GM12878 (cell line): Measurements from ENCODE around the gene DOCK2. TPM values are rescaled to one million over a fixed set of nuclear protein-coding genes. Genes with fewer than 3 reads are reported as not detected.
"Not testable (repeated sequence)": the region's sequence is repeated elsewhere in the genome, so short reads cannot be mapped to it uniquely, and the experiment has no call there.

ENCODE experiments used
- ATAC-seq: fragments of 200-7000 bp; cut with Tn5 transposase; 3 replicates; pipeline ENCODE4 v1.9.1; 2020; ENCODE audit warnings: mild to moderate bottlenecking, moderate library complexity
- BruUV-seq: library from RNA; stranded (reverse); fragments of 400-500 nt; replicated peaks from 2 replicates; lab custom pipeline; 2021; lab: Mats Ljungman, UMichigan
- CTCF ChIA-PET: fragments of 300-600 bp; sonication (Branson Sonifier 250); formaldehyde crosslinking; extraction: SDS; loops from one replicate; lab custom pipeline; 2021; ENCODE audit warnings: inconsistent platforms; lab: Yijun Ruan, JAX
- POLR2A ChIA-PET: fragments of 350-600 bp; formaldehyde crosslinking; extraction: SDS; loops from one replicate; lab custom pipeline; 2021; ENCODE audit warnings: inconsistent platforms; lab: Charles Lee
- RAD21 ChIA-PET: fragments of 300-600 bp; sonication (Branson Sonifier 250); formaldehyde crosslinking; loops from one replicate; lab custom pipeline; 2023; ENCODE audit warnings: antibody characterized with exemption; ENCODE audit not compliant: unreplicated experiment; lab: Charles Lee
- SMC1A ChIA-PET: fragments of 300-600 bp; sonication (Branson Sonifier 250); formaldehyde crosslinking; loops from one replicate; lab custom pipeline; 2023; ENCODE audit not compliant: unreplicated experiment, uncharacterized antibody; lab: Charles Lee
- DNase-seq: peaks from one replicate; pipeline ENCODE4 v3.0.0-alpha.2; 2011; ENCODE audit warnings: low read depth, low spot score
- FAIRE-seq: peaks from 3 replicates; lab custom pipeline; 2011; peaks lifted over from hg19 to GRCh38; lab: Jason Lieb, UNC
- H2AFZ ChIP-seq: 2 replicates; pipeline ENCODE4 v1.6.0; 2011; ENCODE audit warnings: low read depth, low read length, control low read depth; ENCODE audit not compliant: control insufficient read depth
- H3K27ac ChIP-seq: 2 replicates; pipeline ENCODE4 v1.5.1; 2011; ENCODE audit warnings: control low read depth; ENCODE audit not compliant: control insufficient read depth, insufficient read depth
- H3K27me3 ChIP-seq, 2 experiments: replicated peaks in 1 of 2; 2 replicates each; pipeline versions ENCODE4 v1.6.0 to v1.6.1; 2011; ENCODE audit warnings: low read length in 1 of 2; ENCODE audit not compliant: control insufficient read depth in 2 of 2, insufficient read depth in 2 of 2
- H3K36me3 ChIP-seq, 2 experiments: 2 replicates each; pipeline ENCODE4 v1.5.1; 2011; ENCODE audit warnings: low read length in 1 of 2; ENCODE audit not compliant: control insufficient read depth in 2 of 2, insufficient read depth in 2 of 2
- H3K4me1 ChIP-seq: 2 replicates; pipeline ENCODE4 v1.6.1; 2011; ENCODE audit warnings: mild to moderate bottlenecking, low read length, moderate library complexity, mixed read lengths; ENCODE audit not compliant: control insufficient read depth, insufficient read depth
- H3K4me2 ChIP-seq: 2 replicates; pipeline ENCODE4 v1.6.0; 2011; ENCODE audit warnings: control low read depth; ENCODE audit not compliant: control insufficient read depth, insufficient read depth
- H3K4me3 ChIP-seq: fragments of 200-600 bp; sonication (generic); 2 replicates; pipeline ENCODE4 v1.5.1; 2016
- H3K79me2 ChIP-seq: 2 replicates; pipeline ENCODE4 v1.6.0; 2011; ENCODE audit warnings: low read length; ENCODE audit not compliant: control insufficient read depth, insufficient read depth
- H3K9ac ChIP-seq: 2 replicates; pipeline ENCODE4 v1.8.0; 2011; ENCODE audit warnings: low read length, control low read depth, mixed read lengths; ENCODE audit not compliant: control insufficient read depth, insufficient read depth
- H3K9me3 ChIP-seq: replicated peaks from 3 replicates; pipeline ENCODE4 v1.5.1; 2011; ENCODE audit warnings: mild to moderate bottlenecking, low read length; ENCODE audit not compliant: control insufficient read depth, insufficient read depth
- H4K20me1 ChIP-seq: 2 replicates; pipeline ENCODE4 v1.6.0; 2011; ENCODE audit not compliant: control insufficient read depth, insufficient read depth
- BHLHE40 ChIP-seq, 2 experiments: fragments of 450-650 bp in 1 of 2; IDR thresholded peaks; 2 replicates each; pipeline ENCODE4 v1.6.1; 2011 to 2017; ENCODE audit warnings: low read depth in 2 of 2, borderline replicate concordance in 1 of 2, improper control_type of control experiment in 1 of 2, low read length in 1 of 2, mild to moderate bottlenecking in 1 of 2
- FOXM1 ChIP-seq: IDR thresholded peaks from 2 replicates; pipeline ENCODE4 v1.6.1; 2012; ENCODE audit warnings: low read depth, mild to moderate bottlenecking, inconsistent platforms, low read length, moderate library complexity
- HCFC1 ChIP-seq: fragments of 150-350 bp; IDR thresholded peaks from 2 replicates; pipeline ENCODE4 v1.6.1; 2014; ENCODE audit warnings: low read length
- KLF5 ChIP-seq: fragments of 450-650 bp; IDR thresholded peaks from 2 replicates; pipeline ENCODE4 v1.6.1; 2014; ENCODE audit warnings: mild to moderate bottlenecking; ENCODE audit not compliant: partially characterized antibody
- MTA2 ChIP-seq: fragments of 450-650 bp; IDR thresholded peaks from 2 replicates; pipeline ENCODE4 v1.6.1; 2016; ENCODE audit warnings: low read depth, mild to moderate bottlenecking, moderate library complexity
- NRF1 ChIP-seq: conservative IDR thresholded peaks from 2 replicates; pipeline ENCODE4 v1.6.1; 2011; ENCODE audit warnings: mild to moderate bottlenecking, low read depth, low read length, improper control_type of control experiment
- SMC3 ChIP-seq: IDR thresholded peaks from 2 replicates; pipeline ENCODE4 v1.6.1; 2011; ENCODE audit warnings: low read length, improper control_type of control experiment, borderline replicate concordance
- STAT3 ChIP-seq: IDR thresholded peaks from 2 replicates; pipeline ENCODE4 v1.6.1; 2011; ENCODE audit warnings: low read depth, low read length, improper control_type of control experiment
- SUZ12 ChIP-seq: fragments of 200-600 bp; sonication (generic); IDR thresholded peaks from one replicate; pipeline ENCODE4 v1.6.1; 2018; ENCODE audit warnings: antibody characterized with exemption, mild to moderate bottlenecking; ENCODE audit not compliant: unreplicated experiment
- ZNF622 ChIP-seq: fragments of 450-650 bp; IDR thresholded peaks from 2 replicates; pipeline ENCODE4 v1.6.1; 2017; ENCODE audit warnings: mild to moderate bottlenecking, inconsistent platforms
- WGBS: methylation state at CpG from one replicate; pipeline ENCODE4 v1.1.6; 2016; ENCODE audit warnings: low lambda C conversion rate; ENCODE audit not compliant: insufficient replicate concordance, insufficient coverage; ENCODE audit errors: missing lambda C conversion rate; 5-methylcytosine and 5-hydroxymethylcytosine counted together
- in situ Hi-C: fragments of 300-500 bp; cut with MboI; formaldehyde crosslinking; loops from 9 replicates; pipeline ENCODE4 v1.14.3; 2018; ENCODE audit warnings: mixed read lengths
- intact Hi-C: fragments of 100-400 bp; cut with micrococcal nuclease; formaldehyde crosslinking; loops from one replicate; pipeline ENCODE4 v1.14.2; 2022; ENCODE audit not compliant: unreplicated experiment
- polyA plus RNA-seq, 11 experiments: library from polyadenylated mRNA; depleted of rRNA in 4 of 11; unstranded in 6 of 11; stranded (reverse) in 5 of 11; fragments of >200 nt; fragmentation: Nextera tagmentation in 4 of 11; fragmentation: Illumina TruSeq in 1 of 11; extraction: Ambion mirVana in 4 of 11; extraction: Trizol in 1 of 11; gene quantifications; 1 replicate in 1 of 11; 2 replicates in 10 of 11; pipeline versions ENCODE4 v1.2.1 to v1.2.3, GENCODE V29; 2011 to 2016; ENCODE audit warnings: inconsistent platforms in 2 of 11, missing spikeins in 2 of 11, low read depth in 1 of 11
- total RNA-seq, 4 experiments: library from RNA; depleted of rRNA in 3 of 4; stranded (reverse); fragments of >200 nt in 3 of 4; fragmentation: Illumina TruSeq in 1 of 4; extraction: Trizol in 1 of 4; gene quantifications; 2 replicates each; pipeline versions ENCODE4 v1.2.1 to v1.2.3, GENCODE V29; 2013 to 2021
- TF ChIP-seq, protein P1 (sequence below): IDR thresholded peaks from 2 replicates; pipeline ENCODE4 v1.6.1; 2011; ENCODE audit warnings: borderline replicate concordance, low read depth, mild to moderate bottlenecking, moderate library complexity, mixed read lengths, low read length; ENCODE audit not compliant: insufficient read depth; ENCODE audit errors: extremely low read length
- TF ChIP-seq, protein P2 (sequence below): IDR thresholded peaks from 2 replicates; pipeline ENCODE4 v1.6.1; 2012; ENCODE audit warnings: low read depth, low read length, improper control_type of control experiment

DOCK2 gene
- total and polyA plus RNA-seq, 10 of the 15 experiments (the other 5 are each of a cell fraction or from before 2014, with no cell fraction given) = 34.2 to 192 (median 118) TPM

- ChIA-PET RAD21 (interaction anchor here (0.7 to 0.8 kb wide), 3 partner anchors 20 to 81 kb away, joined by 3 to 4 read pairs (median 3); no protein-coding TSS in a partner anchor), SMC1A (interaction anchor here (0.7 to 11.1 kb wide), 13 partner anchors 9 to 347 kb away, joined by 3 to 315 read pairs (median 3); no protein-coding TSS in a partner anchor), POLR2A (interaction anchor here (0.6 to 1.1 kb wide), 5 partner anchors 8 to 58 kb away, joined by 3 to 4 read pairs (median 3); no protein-coding TSS in a partner anchor), CTCF (interaction anchor here (0.6 to 1.1 kb wide), 5 partner anchors 15 to 1450 kb away, joined by 3 read pairs; no protein-coding TSS in a partner anchor)
- DNase-seq (no peak), FAIRE-seq (no peak), ATAC-seq (no peak)
- no peaks in the 10 kb centered on the region for H3K27me3 ChIP-seq
- H3K4me1 ChIP-seq = peaks cover 10% of the 10 kb centered on the region
- no peak for TF ChIP-seq NRF1
- TF ChIP-seq, protein P1, sequence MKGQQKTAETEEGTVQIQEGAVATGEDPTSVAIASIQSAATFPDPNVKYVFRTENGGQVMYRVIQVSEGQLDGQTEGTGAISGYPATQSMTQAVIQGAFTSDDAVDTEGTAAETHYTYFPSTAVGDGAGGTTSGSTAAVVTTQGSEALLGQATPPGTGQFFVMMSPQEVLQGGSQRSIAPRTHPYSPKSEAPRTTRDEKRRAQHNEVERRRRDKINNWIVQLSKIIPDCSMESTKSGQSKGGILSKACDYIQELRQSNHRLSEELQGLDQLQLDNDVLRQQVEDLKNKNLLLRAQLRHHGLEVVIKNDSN = no peak
- no peak for TF ChIP-seq ZNF622
- no peak for TF ChIP-seq FOXM1
- TF ChIP-seq HCFC1 = no peak
- no peak for TF ChIP-seq SUZ12
- no peak for TF ChIP-seq SMC3
- no peak for TF ChIP-seq MTA2
- TF ChIP-seq, protein P2, sequence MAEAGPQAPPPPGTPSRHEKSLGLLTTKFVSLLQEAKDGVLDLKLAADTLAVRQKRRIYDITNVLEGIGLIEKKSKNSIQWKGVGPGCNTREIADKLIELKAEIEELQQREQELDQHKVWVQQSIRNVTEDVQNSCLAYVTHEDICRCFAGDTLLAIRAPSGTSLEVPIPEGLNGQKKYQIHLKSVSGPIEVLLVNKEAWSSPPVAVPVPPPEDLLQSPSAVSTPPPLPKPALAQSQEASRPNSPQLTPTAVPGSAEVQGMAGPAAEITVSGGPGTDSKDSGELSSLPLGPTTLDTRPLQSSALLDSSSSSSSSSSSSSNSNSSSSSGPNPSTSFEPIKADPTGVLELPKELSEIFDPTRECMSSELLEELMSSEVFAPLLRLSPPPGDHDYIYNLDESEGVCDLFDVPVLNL = no peak
- TF ChIP-seq KLF5 = no peak
- no peak for TF ChIP-seq BHLHE40 (IDR thresholded peaks at IDR 0.05; ENCODE audit: borderline replicate concordance in 1 of 2, low read depth in 2 of 2, low read length in 1 of 2)
- TF ChIP-seq STAT3 = no peak
- no peak overlapping the region for H2AFZ ChIP-seq
- no peak overlapping the region for H3K27ac ChIP-seq
- no peak overlapping the region for H3K4me3 ChIP-seq
- WGBS = 94% methylated on average over 10 of the region's 10 CpGs
- in situ Hi-C loops (no loop called here), intact Hi-C loops (no loop called here)
- no TSS peak for BruUV-seq
- peaks cover 7% of the 10 kb centered on the region for H3K79me2 ChIP-seq
- H4K20me1 ChIP-seq = no peaks in the 10 kb centered on the region
- peaks cover 20 to 49% of the 10 kb centered on the region in 2 experiments for H3K36me3 ChIP-seq
- no peaks in the 10 kb centered on the region for H3K9me3 ChIP-seq
- H3K4me2 ChIP-seq = no peak overlapping the region
- H3K9ac ChIP-seq = no peak overlapping the region
Measured at GRCh38 chr5:169724303-169725087, 87.4 kb downstream of the DOCK2 start.

DNA sequence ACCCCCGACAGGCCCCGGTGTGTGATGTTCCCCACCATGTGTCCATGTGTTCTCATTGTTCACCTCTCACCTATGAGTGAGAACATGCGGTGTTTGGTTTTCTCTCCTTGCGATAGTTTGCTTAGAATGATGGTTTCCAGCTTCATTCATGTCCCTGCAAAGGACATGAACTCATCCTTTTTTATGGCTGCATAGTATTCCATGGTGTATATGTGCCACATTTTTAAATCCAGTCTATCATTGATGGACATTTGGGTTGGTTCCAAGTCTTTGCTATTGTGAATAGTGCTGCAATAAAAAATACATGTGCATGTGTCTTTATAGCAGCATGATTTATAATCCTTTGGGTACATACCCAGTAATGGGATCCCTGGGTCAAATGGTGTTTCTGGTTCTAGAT lies 88.6 kb downstream of the DOCK2 start:
- H3K27me3 ChIP-seq, H3K4me1 ChIP-seq, in situ Hi-C loops, intact Hi-C loops, H3K79me2 ChIP-seq, H2AFZ ChIP-seq, H3K4me2 ChIP-seq, H3K9ac ChIP-seq, CTCF ChIA-PET, H3K27ac ChIP-seq, DNase-seq, FAIRE-seq, H4K20me1 ChIP-seq, H3K4me3 ChIP-seq, ATAC-seq, BruUV-seq, H3K9me3 ChIP-seq: not testable (repeated sequence)
- WGBS = 100% methylated on average over 3 of the region's 4 CpGs
- peaks cover 20 to 46% of the 10 kb centered on the region in 2 experiments for H3K36me3 ChIP-seq
- RAD21 ChIA-PET = interaction anchor here (0.8 kb wide), 1 partner anchor 19 kb away, joined by 3 read pairs; no protein-coding TSS in a partner anchor
- SMC1A ChIA-PET = interaction anchor here (1.1 to 11.1 kb wide), 4 partner anchors 17 to 255 kb away, joined by 3 to 315 read pairs (median 20); no protein-coding TSS in a partner anchor
- POLR2A ChIA-PET = interaction anchor here (0.5 to 0.6 kb wide), 2 partner anchors 29 to 80 kb away, joined by 3 to 5 read pairs; no protein-coding TSS in a partner anchor
